ENCODE data around the gene PUS7.
"Not testable (repeated sequence)": the region's sequence is repeated elsewhere in the genome, so short reads cannot be mapped to it uniquely, and the experiment has no call there.

The PUS7 gene

DNA sequence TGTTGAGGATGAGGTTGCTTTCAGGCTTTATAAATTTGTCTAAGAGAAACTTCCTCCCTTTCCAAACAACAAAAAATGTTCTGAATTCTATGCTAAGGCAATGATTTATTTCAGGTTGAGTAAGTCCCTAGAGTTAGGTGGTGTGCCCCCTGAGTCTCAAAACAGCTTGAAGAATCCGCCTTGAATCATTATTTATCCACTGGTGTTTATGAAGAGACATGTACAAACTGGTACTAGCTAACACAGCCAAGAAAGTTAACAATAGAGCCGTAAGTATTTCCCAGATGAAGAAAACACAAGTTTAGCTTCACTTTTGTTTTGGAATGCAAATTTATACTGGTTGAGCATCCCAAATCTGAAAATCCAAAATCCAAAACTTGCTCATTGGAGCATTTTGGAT is 67.2 kb downstream of the PUS7 start:
- TF ChIP-seq, protein P1, sequence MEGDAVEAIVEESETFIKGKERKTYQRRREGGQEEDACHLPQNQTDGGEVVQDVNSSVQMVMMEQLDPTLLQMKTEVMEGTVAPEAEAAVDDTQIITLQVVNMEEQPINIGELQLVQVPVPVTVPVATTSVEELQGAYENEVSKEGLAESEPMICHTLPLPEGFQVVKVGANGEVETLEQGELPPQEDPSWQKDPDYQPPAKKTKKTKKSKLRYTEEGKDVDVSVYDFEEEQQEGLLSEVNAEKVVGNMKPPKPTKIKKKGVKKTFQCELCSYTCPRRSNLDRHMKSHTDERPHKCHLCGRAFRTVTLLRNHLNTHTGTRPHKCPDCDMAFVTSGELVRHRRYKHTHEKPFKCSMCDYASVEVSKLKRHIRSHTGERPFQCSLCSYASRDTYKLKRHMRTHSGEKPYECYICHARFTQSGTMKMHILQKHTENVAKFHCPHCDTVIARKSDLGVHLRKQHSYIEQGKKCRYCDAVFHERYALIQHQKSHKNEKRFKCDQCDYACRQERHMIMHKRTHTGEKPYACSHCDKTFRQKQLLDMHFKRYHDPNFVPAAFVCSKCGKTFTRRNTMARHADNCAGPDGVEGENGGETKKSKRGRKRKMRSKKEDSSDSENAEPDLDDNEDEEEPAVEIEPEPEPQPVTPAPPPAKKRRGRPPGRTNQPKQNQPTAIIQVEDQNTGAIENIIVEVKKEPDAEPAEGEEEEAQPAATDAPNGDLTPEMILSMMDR (IDR thresholded peaks at IDR 0.05; ENCODE audit: low read depth, low read length) = no peak
- TF ChIP-seq, protein P2, sequence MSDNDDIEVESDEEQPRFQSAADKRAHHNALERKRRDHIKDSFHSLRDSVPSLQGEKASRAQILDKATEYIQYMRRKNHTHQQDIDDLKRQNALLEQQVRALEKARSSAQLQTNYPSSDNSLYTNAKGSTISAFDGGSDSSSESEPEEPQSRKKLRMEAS (IDR thresholded peaks at IDR 0.05; ENCODE audit: low read depth, low read length) = no peak
- no peak for TF ChIP-seq POLR2A (IDR thresholded peaks at IDR 0.05; ENCODE audit: extremely low read depth, insufficient read length)
- TF ChIP-seq MYC (IDR thresholded peaks at IDR 0.05; ENCODE audit: low read depth, low read length) = no peak
- H3K4me3 ChIP-seq (ENCODE audit: low read depth, low read length) = no peak overlapping the region
- DNase-seq (ENCODE audit: low read depth) = no peak

DNA sequence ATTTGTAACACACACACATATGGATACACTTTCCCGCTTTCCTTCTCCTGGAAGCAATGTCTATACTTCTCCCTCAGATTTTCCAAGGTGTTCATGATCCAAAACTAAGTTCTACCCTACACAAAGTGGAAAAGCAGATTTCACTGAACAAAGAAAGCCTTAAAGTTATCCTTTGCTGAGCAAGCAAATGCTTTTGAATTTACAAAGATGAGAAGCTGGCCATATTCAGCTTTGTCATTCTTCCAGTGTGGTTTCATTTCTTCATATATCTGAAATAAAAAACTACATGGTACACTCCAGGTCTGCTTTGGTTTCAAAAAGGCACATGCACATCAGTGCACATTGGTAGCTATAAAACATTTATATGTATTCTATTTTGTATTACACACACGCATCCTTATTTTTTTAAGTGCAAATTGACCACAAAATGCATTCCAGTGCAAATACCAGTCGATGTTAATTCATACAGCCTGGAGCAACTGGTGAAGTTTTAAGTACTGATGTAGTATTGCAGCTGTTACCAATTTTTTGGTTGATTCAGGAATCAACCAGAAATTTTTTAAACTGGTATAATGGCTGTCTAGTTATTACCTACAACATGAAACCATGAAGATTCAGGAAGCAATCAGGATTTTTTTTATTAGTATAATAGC is 67.8 kb downstream of the PUS7 start:
- TF ChIP-seq, protein P1 (IDR thresholded peaks at IDR 0.05; ENCODE audit: low read depth, low read length) = no peak
- TF ChIP-seq MYC (IDR thresholded peaks at IDR 0.05; ENCODE audit: low read depth, low read length) = no peak
- no peak for TF ChIP-seq POLR2A (IDR thresholded peaks at IDR 0.05; ENCODE audit: extremely low read depth, insufficient read length)
- DNase-seq (ENCODE audit: low read depth) = no peak
- no peak overlapping the region for H3K4me3 ChIP-seq (ENCODE audit: low read depth, low read length)

DNA sequence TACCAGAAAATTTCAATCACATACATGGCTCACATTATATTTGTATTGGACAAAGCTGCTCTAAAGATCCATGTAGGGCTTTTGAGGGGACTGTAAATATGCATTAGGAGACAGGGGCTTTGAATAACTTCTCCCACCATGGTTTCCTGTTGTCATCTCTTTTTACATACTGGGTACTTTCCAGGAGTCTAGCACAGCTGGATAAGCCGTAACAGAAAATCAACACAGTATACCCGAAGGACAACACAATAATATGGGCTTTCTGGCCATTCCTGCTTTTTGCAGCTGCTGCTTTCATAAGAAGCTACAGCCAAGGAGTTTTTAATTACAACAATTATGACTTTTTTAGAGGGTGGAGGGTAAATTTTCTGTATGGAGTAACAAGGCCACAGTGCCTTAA is 70.0 kb downstream of the PUS7 start:
- H3K4me3 ChIP-seq (ENCODE audit: low read depth, low read length) = no peak overlapping the region
- no peak for TF ChIP-seq POLR2A (IDR thresholded peaks at IDR 0.05; ENCODE audit: extremely low read depth, insufficient read length)
- TF ChIP-seq, protein P2 (IDR thresholded peaks at IDR 0.05; ENCODE audit: low read depth, low read length) = no peak
- TF ChIP-seq MYC (IDR thresholded peaks at IDR 0.05; ENCODE audit: low read depth, low read length) = no peak
- TF ChIP-seq, protein P1 (IDR thresholded peaks at IDR 0.05; ENCODE audit: low read depth, low read length) = no peak
- no peak for DNase-seq (ENCODE audit: low read depth)

DNA sequence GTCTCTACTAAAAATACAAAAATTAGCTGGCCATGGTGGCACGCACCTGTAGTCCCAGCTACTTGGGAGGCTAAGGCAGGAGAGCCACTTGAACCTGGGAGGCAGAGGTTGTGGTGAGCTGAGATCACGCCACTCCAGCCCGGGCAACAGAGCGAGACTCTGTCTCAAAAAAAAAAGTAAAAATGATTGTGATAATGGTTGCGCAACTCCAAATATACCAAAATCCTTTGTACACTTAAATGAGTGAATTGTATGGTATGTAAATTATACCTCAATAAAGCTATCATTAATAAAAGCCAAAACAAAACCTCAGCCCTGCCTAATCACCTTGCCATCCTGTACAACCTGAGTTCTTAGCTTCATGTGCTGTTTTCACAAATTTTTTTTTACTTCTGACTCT is 71.2 kb downstream of the PUS7 start:
- not testable (repeated sequence) for H3K4me3 ChIP-seq (ENCODE audit: low read depth, low read length); DNase-seq (ENCODE audit: low read depth)

DNA sequence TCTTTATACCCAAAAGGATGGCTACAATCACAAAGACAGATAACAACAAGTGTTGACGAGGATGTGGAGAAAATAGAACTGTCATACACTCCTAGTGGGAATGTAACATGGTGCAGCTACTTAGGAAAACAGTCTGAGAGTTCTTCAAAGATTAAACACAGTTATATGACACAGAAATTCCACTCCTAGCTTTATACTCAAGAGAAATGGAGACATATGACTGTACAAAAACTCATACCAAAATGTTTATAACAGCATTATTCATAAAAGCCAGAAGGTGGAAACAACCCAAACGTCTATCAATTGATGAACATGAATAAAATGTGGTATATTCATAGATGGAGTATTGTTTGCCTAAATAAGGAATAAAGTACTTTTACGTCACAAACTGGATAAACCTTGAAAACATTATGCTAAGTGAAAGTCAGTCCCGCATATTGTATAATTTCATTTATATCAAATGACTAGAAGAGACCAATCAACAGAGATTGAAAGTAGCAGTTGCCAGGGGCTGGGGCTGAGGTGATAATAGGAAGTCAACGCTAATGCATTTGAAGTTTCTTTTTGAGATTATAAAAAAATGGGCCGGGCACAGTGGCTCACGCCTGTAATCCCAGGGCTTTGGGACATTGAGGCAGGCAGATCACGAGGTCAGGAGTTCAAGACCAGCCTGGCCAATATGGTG is 71.8 kb downstream of the PUS7 start:
- DNase-seq (ENCODE audit: low read depth) = no peak
- H3K4me3 ChIP-seq (ENCODE audit: low read depth, low read length) = no peak overlapping the region
- TF ChIP-seq POLR2A (IDR thresholded peaks at IDR 0.05; ENCODE audit: extremely low read depth, insufficient read length) = no peak
- no peak for TF ChIP-seq MYC (IDR thresholded peaks at IDR 0.05; ENCODE audit: low read depth, low read length)
- TF ChIP-seq, protein P2 (IDR thresholded peaks at IDR 0.05; ENCODE audit: low read depth, low read length) = no peak
- TF ChIP-seq, protein P1 (IDR thresholded peaks at IDR 0.05; ENCODE audit: low read depth, low read length) = no peak

DNA sequence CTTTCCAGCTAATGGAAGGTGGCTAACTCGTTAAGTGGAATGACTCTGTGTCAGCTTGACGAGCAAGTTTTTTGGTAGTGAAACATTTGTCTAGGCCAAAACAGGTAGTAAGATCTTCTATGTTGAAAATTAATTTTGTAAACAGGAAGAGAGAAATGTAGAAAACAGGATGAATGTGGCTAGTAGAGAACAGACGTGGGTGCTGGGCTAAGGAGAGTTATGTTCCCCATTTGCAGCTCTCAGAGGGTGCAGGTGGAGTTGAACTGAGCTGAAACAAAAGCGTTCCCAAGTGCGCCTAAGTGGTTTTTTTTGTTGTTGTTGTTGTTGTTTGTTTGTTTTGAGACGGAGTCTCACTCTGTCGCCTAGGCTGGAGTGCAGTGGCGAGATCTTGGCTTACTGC is 73.9 kb downstream of the PUS7 start:
- DNase-seq (ENCODE audit: low read depth) = no peak
- no peak overlapping the region for H3K4me3 ChIP-seq (ENCODE audit: low read depth, low read length)
- TF ChIP-seq, protein P1 (IDR thresholded peaks at IDR 0.05; ENCODE audit: low read depth, low read length) = no peak
- TF ChIP-seq, protein P2 (IDR thresholded peaks at IDR 0.05; ENCODE audit: low read depth, low read length) = no peak
- TF ChIP-seq POLR2A (IDR thresholded peaks at IDR 0.05; ENCODE audit: extremely low read depth, insufficient read length) (no peak), MYC (IDR thresholded peaks at IDR 0.05; ENCODE audit: low read depth, low read length) (no peak)

All from NB4 (cell line).